SK-N-SH (cell line): Measurements from ENCODE around the gene PPP1R3G. TPM values are rescaled to one million over a fixed set of nuclear protein-coding genes. Genes with fewer than 3 reads are reported as not detected.

Experiments
- CTCF ChIA-PET: fragments of 300-600, 350-600 bp; formaldehyde crosslinking; extraction: SDS; loops from one replicate; lab custom pipeline; 2021; lab: Yijun Ruan, JAX
- POLR2A ChIA-PET: fragments of 350-600 bp; sonication (Branson Sonifier 250); formaldehyde crosslinking; extraction: SDS; loops from one replicate; lab custom pipeline; 2020; ENCODE audit warnings: antibody characterized with exemption, inconsistent platforms; lab: Yijun Ruan, JAX
- DNase-seq: peaks from one replicate; pipeline ENCODE4 v3.0.0; 2012
- H2AFZ ChIP-seq: fragments of 200-600 bp; sonication (generic); 2 replicates; pipeline ENCODE4 v1.8.1; 2016; ENCODE audit warnings: antibody characterized with exemption, mild to moderate bottlenecking, low read depth
- H3F3A ChIP-seq: fragments of 200-600 bp; sonication (generic); replicated peaks from 2 replicates; pipeline ENCODE3; 2016; ENCODE audit warnings: antibody characterized with exemption, mild to moderate bottlenecking; ENCODE audit not compliant: insufficient read depth
- H3K27ac ChIP-seq, 2 experiments: fragments of 200-500 bp in 1 of 2; fragments of 200-600 bp in 1 of 2; sonication (Bioruptor generic) in 1 of 2; sonication (generic), shearing (Covaris generic) in 1 of 2; 2 replicates each; pipeline versions ENCODE4 v1.5.1 to v1.6.1; 2014 to 2016; ENCODE audit warnings: low read depth in 2 of 2, inconsistent platforms in 1 of 2, low read length in 1 of 2, mild to moderate bottlenecking in 1 of 2, mixed read lengths in 1 of 2
- H3K27me3 ChIP-seq: fragments of 200-600 bp; sonication (generic), shearing (Covaris generic); 2 replicates; pipeline ENCODE4 v1.6.1; 2016; ENCODE audit warnings: mixed run types; ENCODE audit not compliant: insufficient read depth
- H3K36me3 ChIP-seq, 2 experiments: fragments of 200-500 bp in 1 of 2; fragments of 200-600 bp in 1 of 2; sonication (Bioruptor generic) in 1 of 2; sonication (generic) in 1 of 2; replicated peaks in 1 of 2; 2 replicates each; pipeline versions ENCODE3 to v1.5.1; 2014 to 2016; ENCODE audit warnings: low read length in 1 of 2, mild to moderate bottlenecking in 1 of 2; ENCODE audit not compliant: insufficient read depth in 2 of 2, control insufficient read depth in 1 of 2
- H3K4me1 ChIP-seq, 2 experiments: fragments of 200-500 bp in 1 of 2; fragments of 200-600 bp in 1 of 2; sonication (Bioruptor generic) in 1 of 2; sonication (generic), shearing (Covaris generic) in 1 of 2; 2 replicates each; pipeline versions ENCODE4 v1.5.1 to v1.6.1; 2014 to 2016; ENCODE audit warnings: low read depth in 1 of 2, low read length in 1 of 2, mixed run types in 1 of 2; ENCODE audit not compliant: insufficient read depth in 2 of 2, control insufficient read depth in 1 of 2
- H3K4me2 ChIP-seq: fragments of 200-600 bp; sonication (generic), shearing (Covaris generic); 2 replicates; pipeline ENCODE4 v1.6.1; 2017; ENCODE audit warnings: mixed run types
- H3K4me3 ChIP-seq, 2 experiments: fragments of 200-500 bp in 1 of 2; fragments of 200-600 bp in 1 of 2; sonication (Bioruptor generic) in 1 of 2; sonication (generic), shearing (Covaris generic) in 1 of 2; 2 replicates each; pipeline versions ENCODE4 v1.5.1 to v1.8.1; 2014 to 2016; ENCODE audit warnings: low read depth in 2 of 2, inconsistent platforms in 1 of 2, low read length in 1 of 2, mild to moderate bottlenecking in 1 of 2, mixed read lengths in 1 of 2, moderate library complexity in 1 of 2
- H3K79me2 ChIP-seq: fragments of 200-600 bp; sonication (generic); 2 replicates; pipeline ENCODE4 v1.8.1; 2017; ENCODE audit warnings: mild to moderate bottlenecking; ENCODE audit not compliant: insufficient read depth
- H3K9ac ChIP-seq: fragments of 200-600 bp; sonication (generic); 2 replicates; pipeline ENCODE4 v1.6.1; 2017; ENCODE audit warnings: mixed run types
- H3K9me2 ChIP-seq: fragments of 200-600 bp; sonication (generic); 2 replicates; pipeline ENCODE4 v1.6.1; 2017; ENCODE audit warnings: mixed run types
- H3K9me3 ChIP-seq: fragments of 200-600 bp; sonication (generic); 2 replicates; pipeline ENCODE4 v1.6.1; 2017; ENCODE audit warnings: mixed run types, mild to moderate bottlenecking, moderate library complexity
- H4K20me1 ChIP-seq: fragments of 200-600 bp; sonication (generic); 2 replicates; pipeline ENCODE4 v1.6.1; 2017; ENCODE audit warnings: mild to moderate bottlenecking, mixed run types; ENCODE audit not compliant: insufficient read depth
- CHD2 ChIP-seq: fragments of 150-350 bp; IDR thresholded peaks from 2 replicates; pipeline ENCODE4 v1.6.1; 2018; ENCODE audit warnings: low read length; ENCODE audit not compliant: partially characterized antibody
- CTCF ChIP-seq: fragments of 200-600 bp; sonication (generic); IDR thresholded peaks from 2 replicates; pipeline ENCODE4 v1.6.1; 2017; ENCODE audit warnings: antibody characterized with exemption, mild to moderate bottlenecking, moderate library complexity
- FOSL2 ChIP-seq: IDR thresholded peaks from 2 replicates; pipeline ENCODE4 v1.4.0; 2012; ENCODE audit warnings: low read depth, mild to moderate bottlenecking, moderate library complexity, borderline replicate concordance
- JUND ChIP-seq: IDR thresholded peaks from 2 replicates; pipeline ENCODE4 v1.4.0; 2012
- MAX ChIP-seq: IDR thresholded peaks from 2 replicates; pipeline ENCODE4 v1.4.0; 2012; ENCODE audit warnings: low read depth
- MEF2A ChIP-seq: IDR thresholded peaks from 2 replicates; pipeline ENCODE4 v1.4.0; 2012; ENCODE audit warnings: low read depth, borderline replicate concordance
- MXI1 ChIP-seq: IDR thresholded peaks from 2 replicates; pipeline ENCODE4 v1.6.1; 2012; ENCODE audit warnings: mild to moderate bottlenecking, low read depth, low read length, improper control_type of control experiment
- PBX3 ChIP-seq: IDR thresholded peaks from 2 replicates; pipeline ENCODE4; 2012
- POLR2AphosphoS5 ChIP-seq: IDR thresholded peaks from 2 replicates; pipeline ENCODE4 v1.6.1; 2012; ENCODE audit warnings: low read depth, low read length
- REST ChIP-seq: IDR thresholded peaks from 2 replicates; pipeline ENCODE4 v1.6.1; 2012; ENCODE audit warnings: mild to moderate bottlenecking, low read depth, low read length, moderate library complexity
- RXRA ChIP-seq: IDR thresholded peaks from 2 replicates; pipeline ENCODE4 v1.4.0; 2012; ENCODE audit warnings: low read depth, mild to moderate bottlenecking, borderline replicate concordance
- SIN3A ChIP-seq: IDR thresholded peaks from 2 replicates; pipeline ENCODE4 v1.6.1; 2012; ENCODE audit warnings: low read depth, mild to moderate bottlenecking, low read length, moderate library complexity, borderline replicate concordance
- TCF12 ChIP-seq: IDR thresholded peaks from 2 replicates; pipeline ENCODE4 v1.4.0; 2012
- TEAD4 ChIP-seq: IDR thresholded peaks from 2 replicates; pipeline ENCODE4 v1.4.0; 2012; ENCODE audit warnings: mild to moderate bottlenecking, borderline replicate concordance; ENCODE audit not compliant: insufficient read depth
- YY1 ChIP-seq: IDR thresholded peaks from 2 replicates; pipeline ENCODE4 v1.4.0; 2012; ENCODE audit warnings: low read depth, mild to moderate bottlenecking
- WGBS: methylation state at CpG from one replicate; pipeline ENCODE4 v1.1.6; 2017; ENCODE audit warnings: low lambda C conversion rate; 5-methylcytosine and 5-hydroxymethylcytosine counted together
- polyA plus RNA-seq, 3 experiments: library from polyadenylated mRNA; depleted of rRNA; stranded (reverse); fragments of >200 nt; gene quantifications; 2 replicates each; pipeline ENCODE4 v1.2.3, GENCODE V29; 2012

PPP1R3G gene
- polyA plus RNA-seq, 1 of the 3 experiments (the other 2 are of a cell fraction): 0.10 TPM

- no peak for TF ChIP-seq REST
Measured at GRCh38 chr6:5121479-5121878, 36.3 kb downstream of the PPP1R3G start (continued).

- Histone ChIP-seq H2AFZ (no peak overlapping the region), H4K20me1 (no peaks in the 10 kb centered on the region), H3K9ac (no peak overlapping the region), H3K79me2 (no peaks in the 10 kb centered on the region), H3K4me2 (no peak overlapping the region)
- no peak for DNase-seq
- WGBS: 75% methylated on average over 6 of the region's 7 CpGs
- CTCF ChIA-PET: no interaction called here
- TF ChIP-seq RXRA (no peak), CHD2 (no peak), TCF12 (no peak), MAX (no peak), CTCF (no peak), TEAD4 (no peak), MXI1 (no peak), PBX3 (no peak), JUND (no peak), POLR2AphosphoS5 (no peak), FOSL2 (no peak), SIN3A (no peak), YY1 (no peak), MEF2A (no peak)
- TF ChIP-seq, all 33 proteins: peak for 0
- Histone ChIP-seq H3F3A (no peaks in the 10 kb centered on the region), H3K27ac (no peak overlapping the region), H3K9me2 (no peaks in the 10 kb centered on the region), H3K4me1 (peaks cover 1 to 5% of the 10 kb centered on the region in 2 experiments; a peak in 2 of 4 replicates), H3K4me3 (no peak overlapping the region), H3K36me3 (no peaks in the 10 kb centered on the region), H3K9me3 (no peaks in the 10 kb centered on the region), H3K27me3 (no peaks in the 10 kb centered on the region)
- POLR2A ChIA-PET: no interaction called here
Measured at GRCh38 chr6:5121956-5122355, 36.8 kb downstream of the PPP1R3G start.
